Osteocyte (in vitro differentiated cells): ENCODE data around the gene SHC1. TPM values are rescaled to one million over a fixed set of nuclear protein-coding genes. Genes with fewer than 3 reads are reported as not detected.
A peak's percentile ranks its signal among the peaks of the same experiment; 100 is the strongest.

Experiments
- DNase-seq: peaks from one replicate; pipeline ENCODE4 v3.0.0; 2021; ENCODE audit warnings: mixed read lengths; ENCODE audit not compliant: unreplicated experiment; ENCODE audit errors: extremely low spot score
- H3K27ac Mint-ChIP-seq: one replicate; pipeline ENCODE4 v1.8.0; 2021; ENCODE audit warnings: mild to moderate bottlenecking, mixed read lengths; ENCODE audit not compliant: unreplicated experiment
- H3K27me3 Mint-ChIP-seq: one replicate; pipeline ENCODE4 v1.8.0; 2021; ENCODE audit warnings: mixed read lengths; ENCODE audit not compliant: unreplicated experiment
- H3K36me3 Mint-ChIP-seq: one replicate; pipeline ENCODE4 v1.8.0; 2021; ENCODE audit warnings: mixed read lengths; ENCODE audit not compliant: unreplicated experiment
- H3K4me1 Mint-ChIP-seq: one replicate; pipeline ENCODE4 v1.8.0; 2021; ENCODE audit warnings: mixed read lengths; ENCODE audit not compliant: unreplicated experiment
- H3K4me3 Mint-ChIP-seq: one replicate; pipeline ENCODE4 v1.8.0; 2021; ENCODE audit warnings: mild to moderate bottlenecking, moderate library complexity, mixed read lengths; ENCODE audit not compliant: unreplicated experiment
- H3K9me3 Mint-ChIP-seq: one replicate; pipeline ENCODE4 v1.8.0; 2021; ENCODE audit warnings: mixed read lengths; ENCODE audit not compliant: unreplicated experiment
- CTCF ChIP-seq: fragments of 200-600 bp; sonication (generic); IDR thresholded peaks from 2 replicates; pipeline ENCODE4 v1.5.0; 2021; ENCODE audit warnings: antibody characterized with exemption, mild to moderate bottlenecking, moderate library complexity
- total RNA-seq: library from RNA; stranded (reverse); gene quantifications from 2 replicates; pipeline ENCODE4 v1.2.1, GENCODE V29; 2021

The SHC1 gene
- total RNA-seq, 1 donor from 2014 or later, result 239 TPM

DNA sequence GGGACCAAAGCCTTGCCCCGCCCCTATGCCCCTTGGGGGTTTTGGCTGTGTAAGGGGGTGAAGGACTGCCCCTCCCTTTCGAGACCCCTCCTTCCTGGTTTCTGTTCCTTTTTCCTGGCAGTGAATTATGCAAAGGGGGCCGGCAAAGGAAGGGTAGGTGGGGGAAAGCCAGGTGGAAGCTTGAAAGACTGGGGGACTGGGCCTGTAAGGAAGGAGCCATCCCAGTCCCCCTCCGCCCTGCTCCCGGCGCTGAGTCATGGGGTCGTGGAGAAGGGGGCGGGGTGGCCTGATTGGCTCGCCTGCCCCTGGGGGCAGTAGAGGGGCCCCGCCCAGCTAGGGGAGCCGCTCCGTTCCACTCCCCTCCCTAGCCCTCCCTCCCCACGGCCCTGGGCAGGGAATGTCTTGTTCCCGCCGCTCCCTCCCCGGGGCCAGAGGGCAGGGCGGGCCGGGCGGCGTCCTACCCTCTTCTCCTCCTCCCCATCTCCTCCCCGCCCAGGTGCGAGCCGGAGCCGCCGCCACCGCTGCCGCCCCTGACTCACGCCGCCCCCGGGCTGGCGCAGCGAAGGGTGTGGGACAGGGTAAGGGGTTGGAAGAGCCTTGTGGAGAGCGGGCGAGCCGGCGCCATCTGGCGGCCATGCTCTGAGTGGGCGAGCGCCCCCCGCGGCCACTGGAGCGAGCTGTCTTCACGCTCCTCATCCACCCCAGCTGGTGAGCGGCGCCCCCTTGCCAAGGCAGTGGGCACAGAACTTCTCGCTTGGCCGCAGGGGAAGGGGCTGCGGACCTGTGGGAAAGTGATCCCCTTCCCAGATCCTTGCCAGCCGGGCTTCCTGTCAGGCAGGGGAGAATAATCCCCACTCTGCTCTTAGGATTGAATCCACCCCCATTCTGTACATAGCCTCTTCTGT, 46.7 kb upstream of the SHC1 start:
- Mint-ChIP-seq H3K27ac (peak overlapping the region; percentile 88), H3K27me3 (no peaks in the 10 kb centered on the region), H3K4me1 (peaks cover 37% of the 10 kb centered on the region), H3K4me3 (peak overlapping the region; percentile 40), H3K36me3 (no peaks in the 10 kb centered on the region), H3K9me3 (no peaks in the 10 kb centered on the region)
- TF ChIP-seq CTCF, result peak; percentile 100
- DNase-seq, result peak; percentile 97

GRCh38 chr1:155016231-155016831, 45.8 kb upstream of the SHC1 start:
- Mint-ChIP-seq H3K4me1 (peaks cover 32% of the 10 kb centered on the region), H3K27ac (peak overlapping the region; percentile 88), H3K9me3 (no peaks in the 10 kb centered on the region), H3K4me3 (no peak overlapping the region), H3K27me3 (no peaks in the 10 kb centered on the region), H3K36me3 (no peaks in the 10 kb centered on the region)
- TF ChIP-seq CTCF, result no peak
- no peak for DNase-seq

- no peaks in the 10 kb centered on the region for H3K36me3 Mint-ChIP-seq
- DNase-seq, result no peak
- no peak for TF ChIP-seq CTCF
- H3K4me1 Mint-ChIP-seq, result peaks cover 35% of the 10 kb centered on the region
- H3K27me3 Mint-ChIP-seq, result no peaks in the 10 kb centered on the region
- H3K9me3 Mint-ChIP-seq, result no peaks in the 10 kb centered on the region
- no peak overlapping the region for H3K4me3 Mint-ChIP-seq
- H3K27ac Mint-ChIP-seq, result peak overlapping the region; percentile 73
These were observed 45.1 kb upstream of the SHC1 start for GRCh38 chr1:155015527-155016230.

GRCh38 chr1:155014709-155015508, 44.4 kb upstream of the SHC1 start:
- no peaks in the 10 kb centered on the region for H3K27me3 Mint-ChIP-seq
- peaks cover 34% of the 10 kb centered on the region for H3K4me1 Mint-ChIP-seq
- no peak for TF ChIP-seq CTCF
- DNase-seq, result no peak
- no peak overlapping the region for H3K27ac Mint-ChIP-seq
- no peaks in the 10 kb centered on the region for H3K36me3 Mint-ChIP-seq
- no peaks in the 10 kb centered on the region for H3K9me3 Mint-ChIP-seq
- H3K4me3 Mint-ChIP-seq, result no peak overlapping the region
